GM23338 (cell line): Measurements from ENCODE around the gene RAP1GAP. TPM values are rescaled to one million over a fixed set of nuclear protein-coding genes. Genes with fewer than 3 reads are reported as not detected.

Experiments used
- ATAC-seq: fragments of 200-7000 bp; cut with Tn5 transposase; 3 replicates; pipeline ENCODE4 v1.9.1; 2020
- DNase-seq: peaks from one replicate; pipeline ENCODE4 v3.0.0-alpha.2; 2015; ENCODE audit warnings: low spot score
- H2AFZ ChIP-seq: fragments of 200-600 bp; sonication (generic); 2 replicates; pipeline ENCODE4 v1.8.0; 2016; ENCODE audit warnings: antibody characterized with exemption, mild to moderate bottlenecking, moderate library complexity
- H3F3A ChIP-seq: fragments of 200-600 bp; sonication (generic); replicated peaks from 2 replicates; pipeline ENCODE4 v1.8.0; 2017; ENCODE audit warnings: antibody characterized with exemption, mixed run types, low read depth
- H3K27ac ChIP-seq: fragments of 200-600 bp; sonication (generic); 2 replicates; pipeline ENCODE4 v1.6.1; 2016; ENCODE audit warnings: low read depth
- H3K27me3 ChIP-seq: fragments of 200-600 bp; sonication (generic); 2 replicates; pipeline ENCODE4 v1.8.0; 2016; ENCODE audit warnings: mild to moderate bottlenecking, mixed run types, moderate library complexity; ENCODE audit not compliant: insufficient read depth
- H3K36me3 ChIP-seq: fragments of 200-600 bp; sonication (generic); 2 replicates; pipeline ENCODE4 v1.8.0; 2016; ENCODE audit warnings: mild to moderate bottlenecking; ENCODE audit not compliant: insufficient read depth
- H3K4me1 ChIP-seq: fragments of 200-600 bp; sonication (generic); 2 replicates; pipeline ENCODE4 v1.8.0; 2016; ENCODE audit warnings: mild to moderate bottlenecking, moderate library complexity; ENCODE audit not compliant: insufficient read depth
- H3K4me2 ChIP-seq: fragments of 200-600 bp; sonication (generic); 2 replicates; pipeline ENCODE4 v1.7.1; 2017; ENCODE audit warnings: mixed run types
- H3K4me3 ChIP-seq: fragments of 200-600 bp; sonication (generic); 2 replicates; pipeline ENCODE4 v1.6.1; 2016; ENCODE audit warnings: mixed run types
- H3K79me2 ChIP-seq: fragments of 200-600 bp; sonication (generic); replicated peaks from 2 replicates; pipeline ENCODE4 v1.8.0; 2017; ENCODE audit warnings: mild to moderate bottlenecking; ENCODE audit not compliant: insufficient read depth
- H3K9me2 ChIP-seq: fragments of 200-600 bp; sonication (generic); 2 replicates; pipeline ENCODE4 v1.8.0; 2017; ENCODE audit not compliant: insufficient read depth
- H4K20me1 ChIP-seq: fragments of 200-600 bp; sonication (generic); replicated peaks from 2 replicates; pipeline ENCODE4 v1.8.0; 2017; ENCODE audit warnings: mild to moderate bottlenecking; ENCODE audit not compliant: insufficient read depth
- H3K27ac Mint-ChIP-seq: 2 replicates; pipeline ENCODE4 v1.8.0; 2020; ENCODE audit warnings: inconsistent platforms, mild to moderate bottlenecking, moderate library complexity, mixed read lengths
- H3K27me3 Mint-ChIP-seq: 3 replicates; pipeline ENCODE4 v1.8.0; 2022; ENCODE audit warnings: low read depth, mild to moderate bottlenecking, moderate library complexity, mixed read lengths, inconsistent platforms; ENCODE audit not compliant: insufficient read depth, poor library complexity
- H3K36me3 Mint-ChIP-seq: 3 replicates; pipeline ENCODE4 v1.8.0; 2021; ENCODE audit warnings: low read depth, mild to moderate bottlenecking, inconsistent platforms, moderate library complexity, mixed read lengths
- H3K4me1 Mint-ChIP-seq: 3 replicates; pipeline ENCODE4 v1.8.0; 2020; ENCODE audit warnings: mild to moderate bottlenecking, inconsistent platforms, mixed read lengths
- H3K4me3 Mint-ChIP-seq: 3 replicates; pipeline ENCODE4 v1.8.0; 2021; ENCODE audit warnings: moderate library complexity, mild to moderate bottlenecking, inconsistent platforms, mixed read lengths
- H3K9me3 Mint-ChIP-seq: 3 replicates; pipeline ENCODE4 v1.8.0; 2020; ENCODE audit warnings: moderate library complexity, mild to moderate bottlenecking, inconsistent platforms, mixed read lengths
- CREB1 ChIP-seq: fragments of 250-450 bp; sonication (Bioruptor Pico); IDR thresholded peaks from 2 replicates; pipeline ENCODE4 v1.5.0; 2020; ENCODE audit warnings: low read depth, mild to moderate bottlenecking, moderate library complexity
- CTCF ChIP-seq, 2 experiments: fragments of 200-600 bp in 1 of 2; sonication (generic) in 1 of 2; conservative IDR thresholded peaks; 2 replicates each; pipeline versions ENCODE4 v1.5.1 to v1.6.1; 2016 to 2017; ENCODE audit warnings: antibody characterized with exemption in 2 of 2, low read depth in 2 of 2, mild to moderate bottlenecking in 2 of 2, moderate library complexity in 1 of 2
- NANOG ChIP-seq: IDR thresholded peaks from 2 replicates; pipeline ENCODE4 v1.6.1; 2016; ENCODE audit warnings: antibody characterized with exemption, borderline replicate concordance
- REST ChIP-seq: IDR thresholded peaks from one replicate; pipeline ENCODE4 v1.6.1; 2018; ENCODE audit warnings: antibody characterized with exemption; ENCODE audit not compliant: unreplicated experiment
- ZNF331 ChIP-seq: fragments of 250-450 bp; sonication (Bioruptor Pico); IDR thresholded peaks from 2 replicates; pipeline ENCODE4 v1.5.0; 2020; ENCODE audit warnings: low read depth, mild to moderate bottlenecking, moderate library complexity
- ZNF462 ChIP-seq: fragments of 250-450 bp; sonication (Bioruptor Pico); IDR thresholded peaks from 2 replicates; pipeline ENCODE4 v1.5.0; 2020; ENCODE audit warnings: mild to moderate bottlenecking, moderate library complexity
- polyA plus RNA-seq: library from polyadenylated mRNA; unstranded; fragments of >200 nt; fragmentation: Nextera tagmentation; extraction: Ambion mirVana; gene quantifications from 2 replicates; pipeline ENCODE4 v1.2.1, GENCODE V29; 2016
- total RNA-seq: library from RNA; depleted of rRNA; stranded (reverse); fragments of >200 nt; shearing (Covaris generic); gene quantifications from 2 replicates; pipeline ENCODE4 v1.2.3, GENCODE V29; 2014

RAP1GAP gene
- total and polyA plus RNA-seq, 2 experiments from 2014 or later: 4.3 to 6.6 TPM

GRCh38 chr1:21655259-21655658, 13.9 kb downstream of the RAP1GAP start (continued):
- TF ChIP-seq CTCF (conservative IDR thresholded peaks at IDR 0.05; ENCODE audit: low read depth in 2 of 2) (no peak), REST (no peak), NANOG (no peak)

GRCh38 chr1:21654209-21654608, 14.9 kb downstream of the RAP1GAP start:
- no peak overlapping the region for H2AFZ ChIP-seq
- H3K9me2 ChIP-seq: no peaks in the 10 kb centered on the region
- H3K4me3 Mint-ChIP-seq: no peak overlapping the region
- peaks cover 28% of the 10 kb centered on the region for H3K27me3 Mint-ChIP-seq
- no peaks in the 10 kb centered on the region for H3K79me2 ChIP-seq
- no peak overlapping the region for H3K4me2 ChIP-seq
- no peak for DNase-seq
- H3K36me3 Mint-ChIP-seq: no peaks in the 10 kb centered on the region
- no peak overlapping the region for H3K27ac Mint-ChIP-seq
- H3K36me3 ChIP-seq: no peaks in the 10 kb centered on the region
- TF ChIP-seq CREB1 (CRISPR knock-in tag) (no peak), ZNF331 (CRISPR knock-in tag) (no peak)
- peaks cover 12% of the 10 kb centered on the region; the same call in 1 of the 2 replicates for H3K27me3 ChIP-seq
- H3K4me1 Mint-ChIP-seq: peaks cover 12% of the 10 kb centered on the region
- H3K27ac ChIP-seq: no peak overlapping the region
- H3F3A ChIP-seq: peaks cover 11% of the 10 kb centered on the region
- H3K4me3 ChIP-seq: no peak overlapping the region
- no peaks in the 10 kb centered on the region for H3K9me3 Mint-ChIP-seq
- no peak for ATAC-seq
- no peaks in the 10 kb centered on the region; the same call in 1 of the 2 replicates for H3K4me1 ChIP-seq
- no peaks in the 10 kb centered on the region for H4K20me1 ChIP-seq

GRCh38 chr1:21653744-21654100, 15.4 kb downstream of the RAP1GAP start:
- H3K36me3 ChIP-seq: no peaks in the 10 kb centered on the region
- no peak for ATAC-seq
- no peak for TF ChIP-seq ZNF462 (CRISPR knock-in tag)
- H3K27me3 ChIP-seq: peaks cover 12% of the 10 kb centered on the region; the same call in 1 of the 2 replicates
- peaks cover 11% of the 10 kb centered on the region for H3F3A ChIP-seq
- H3K4me2 ChIP-seq: no peak overlapping the region
- H4K20me1 ChIP-seq: no peaks in the 10 kb centered on the region
- no peak overlapping the region for H3K27ac ChIP-seq
- H3K4me1 ChIP-seq: no peaks in the 10 kb centered on the region; the same call in 1 of the 2 replicates
- Mint-ChIP-seq H3K27me3 (peaks cover 26% of the 10 kb centered on the region), H3K36me3 (no peaks in the 10 kb centered on the region), H3K9me3 (no peaks in the 10 kb centered on the region), H3K4me3 (no peak overlapping the region), H3K27ac (no peak overlapping the region), H3K4me1 (peaks cover 12% of the 10 kb centered on the region)
- no peak overlapping the region for H2AFZ ChIP-seq
- no peak overlapping the region for H3K4me3 ChIP-seq
- no peaks in the 10 kb centered on the region for H3K9me2 ChIP-seq
- no peaks in the 10 kb centered on the region for H3K79me2 ChIP-seq
- DNase-seq: no peak
